WTC11 (cell line): ENCODE results near the gene SLC8A3. TPM values are rescaled to one million over a fixed set of nuclear protein-coding genes. Genes with fewer than 3 reads are reported as not detected.

ENCODE experiments used
- ATAC-seq: fragments of 200-7000 bp; cut with Tn5 transposase; 2 replicates; pipeline ENCODE4 v1.10.0; 2021; ENCODE audit warnings: mild to moderate bottlenecking, moderate library complexity
- CTCF ChIA-PET: fragments of 300-600 bp; sonication (Branson Sonifier 250); formaldehyde crosslinking; loops from one replicate; lab custom pipeline; 2021; ENCODE audit warnings: antibody characterized with exemption; lab: Charles Lee
- POLR2A ChIA-PET: fragments of 350-600 bp; sonication (Branson Sonifier 250); formaldehyde crosslinking; loops from one replicate; lab custom pipeline; 2021; ENCODE audit warnings: antibody characterized with exemption; lab: Charles Lee
- DNase-seq: peaks from one replicate; pipeline ENCODE4 v3.0.0; 2021; ENCODE audit warnings: low spot score
- H3K27ac Mint-ChIP-seq: 2 replicates; pipeline ENCODE4 v1.8.0; 2021; ENCODE audit warnings: mixed read lengths
- H3K27me3 Mint-ChIP-seq: 2 replicates; pipeline ENCODE4 v1.8.0; 2021; ENCODE audit warnings: low read depth, mild to moderate bottlenecking, moderate library complexity, mixed read lengths
- H3K36me3 Mint-ChIP-seq: 2 replicates; pipeline ENCODE4 v1.8.0; 2021; ENCODE audit warnings: mixed read lengths
- H3K4me1 Mint-ChIP-seq: 2 replicates; pipeline ENCODE4 v1.8.0; 2022; ENCODE audit warnings: mixed read lengths
- H3K4me3 Mint-ChIP-seq: 2 replicates; pipeline ENCODE4 v1.8.0; 2021; ENCODE audit warnings: mild to moderate bottlenecking, moderate library complexity, mixed read lengths
- H3K9me3 Mint-ChIP-seq: 2 replicates; pipeline ENCODE4 v1.8.0; 2021; ENCODE audit warnings: mixed read lengths
- ARID4B ChIP-seq: sonication (generic); formaldehyde crosslinking; IDR thresholded peaks from 2 replicates; pipeline ENCODE4 v1.8.0; 2023; ENCODE audit warnings: missing genetic modification reagents, mild to moderate bottlenecking, borderline replicate concordance
- CBFB ChIP-seq: sonication (generic); formaldehyde crosslinking; IDR thresholded peaks from 2 replicates; pipeline ENCODE4 v1.8.1; 2022; ENCODE audit warnings: mild to moderate bottlenecking, low read depth, missing genetic modification reagents
- CREM ChIP-seq: sonication (generic); formaldehyde crosslinking; IDR thresholded peaks from 2 replicates; pipeline ENCODE4 v1.8.1; 2022; ENCODE audit warnings: mild to moderate bottlenecking, missing genetic modification reagents, moderate library complexity
- CTCF ChIP-seq: fragments of 200-600 bp; IDR thresholded peaks from 2 replicates; pipeline ENCODE4 v1.8.0; 2022; ENCODE audit warnings: antibody characterized with exemption
- E2F5 ChIP-seq: sonication (generic); formaldehyde crosslinking; IDR thresholded peaks from 2 replicates; pipeline ENCODE4 v1.8.1; 2022; ENCODE audit warnings: mild to moderate bottlenecking, moderate library complexity, missing genetic modification reagents
- EMX1 ChIP-seq: fragments of 250-450 bp; sonication (Bioruptor Pico); IDR thresholded peaks from 2 replicates; pipeline ENCODE4 v1.8.0; 2021; ENCODE audit warnings: mild to moderate bottlenecking
- GABPB1 ChIP-seq: sonication (generic); formaldehyde crosslinking; IDR thresholded peaks from 2 replicates; pipeline ENCODE4 v1.8.1; 2023; ENCODE audit warnings: mild to moderate bottlenecking, missing genetic modification reagents
- JUN ChIP-seq: sonication (generic); formaldehyde crosslinking; IDR thresholded peaks from 2 replicates; pipeline ENCODE4 v1.8.0; 2023; ENCODE audit warnings: mild to moderate bottlenecking, missing genetic modification reagents
- KAT7 ChIP-seq: sonication (generic); formaldehyde crosslinking; IDR thresholded peaks from 2 replicates; pipeline ENCODE4 v1.8.1; 2023; ENCODE audit warnings: missing genetic modification reagents, mild to moderate bottlenecking, borderline replicate concordance
- MLX ChIP-seq: sonication (generic); formaldehyde crosslinking; IDR thresholded peaks from 2 replicates; pipeline ENCODE4 v1.8.1; 2023; ENCODE audit warnings: mild to moderate bottlenecking, missing genetic modification reagents, moderate library complexity
- MXD4 ChIP-seq: fragments of 250-450 bp; sonication (Bioruptor Pico); IDR thresholded peaks from 2 replicates; pipeline ENCODE4 v1.8.0; 2021; ENCODE audit warnings: mild to moderate bottlenecking, moderate library complexity, borderline replicate concordance
- MYBL2 ChIP-seq: sonication (generic); formaldehyde crosslinking; IDR thresholded peaks from 2 replicates; pipeline ENCODE4 v1.8.1; 2023; ENCODE audit warnings: mild to moderate bottlenecking, moderate library complexity, missing genetic modification reagents
- NFATC4 ChIP-seq: fragments of 250-450 bp; sonication (Bioruptor Pico); IDR thresholded peaks from 2 replicates; pipeline ENCODE4 v1.9.0; 2021; ENCODE audit warnings: mild to moderate bottlenecking
- NFE2L1 ChIP-seq: sonication (generic); formaldehyde crosslinking; IDR thresholded peaks from 2 replicates; pipeline ENCODE4 v1.8.1; 2023; ENCODE audit warnings: missing genetic modification reagents
- NR2C2 ChIP-seq: sonication (generic); formaldehyde crosslinking; IDR thresholded peaks from 2 replicates; pipeline ENCODE4 v1.8.0; 2022; ENCODE audit warnings: mild to moderate bottlenecking, missing genetic modification reagents
- NR3C1 ChIP-seq: sonication (generic); formaldehyde crosslinking; conservative IDR thresholded peaks from 2 replicates; pipeline ENCODE4 v1.8.1; 2023; ENCODE audit warnings: low read depth, mild to moderate bottlenecking, missing genetic modification reagents
- OVOL2 ChIP-seq: fragments of 250-450 bp; sonication (Bioruptor Pico); IDR thresholded peaks from 2 replicates; pipeline ENCODE4 v1.9.0; 2021; ENCODE audit warnings: mild to moderate bottlenecking, borderline replicate concordance
- PREB ChIP-seq: sonication (generic); formaldehyde crosslinking; IDR thresholded peaks from 2 replicates; pipeline ENCODE4 v1.8.1; 2022; ENCODE audit warnings: mild to moderate bottlenecking, missing genetic modification reagents, moderate library complexity, borderline replicate concordance
- TCF7 ChIP-seq: sonication (generic); formaldehyde crosslinking; IDR thresholded peaks from 2 replicates; pipeline ENCODE4 v1.8.0; 2022; ENCODE audit warnings: mild to moderate bottlenecking, low read depth, missing genetic modification reagents, moderate library complexity
- TEAD4 ChIP-seq: sonication (generic); formaldehyde crosslinking; IDR thresholded peaks from 2 replicates; pipeline ENCODE4 v1.8.0; 2022; ENCODE audit warnings: mild to moderate bottlenecking, missing genetic modification reagents
- ZNF121 ChIP-seq: sonication (generic); formaldehyde crosslinking; IDR thresholded peaks from 2 replicates; pipeline ENCODE4 v1.8.0; 2023; ENCODE audit warnings: missing genetic modification reagents
- ZNF396 ChIP-seq: fragments of 250-450 bp; sonication (Bioruptor Pico); IDR thresholded peaks from 2 replicates; pipeline ENCODE4 v1.8.0; 2021; ENCODE audit warnings: mild to moderate bottlenecking, moderate library complexity, borderline replicate concordance
- ZNF423 ChIP-seq: fragments of 250-450 bp; sonication (Bioruptor Pico); IDR thresholded peaks from 2 replicates; pipeline ENCODE4 v2.1.2; 2022; ENCODE audit warnings: mild to moderate bottlenecking, moderate library complexity
- total RNA-seq: library from RNA; stranded (reverse); gene quantifications from 3 replicates; pipeline ENCODE4 v1.2.3, GENCODE V29; 2021
- TF ChIP-seq, protein P1 (sequence below): sonication (generic); formaldehyde crosslinking; conservative IDR thresholded peaks from 2 replicates; pipeline ENCODE4 v1.8.1; 2023; ENCODE audit warnings: mild to moderate bottlenecking, low read depth, missing genetic modification reagents, moderate library complexity

SLC8A3 gene
- total RNA-seq, 1 experiment from 2014 or later, result 0.63 TPM

DNA sequence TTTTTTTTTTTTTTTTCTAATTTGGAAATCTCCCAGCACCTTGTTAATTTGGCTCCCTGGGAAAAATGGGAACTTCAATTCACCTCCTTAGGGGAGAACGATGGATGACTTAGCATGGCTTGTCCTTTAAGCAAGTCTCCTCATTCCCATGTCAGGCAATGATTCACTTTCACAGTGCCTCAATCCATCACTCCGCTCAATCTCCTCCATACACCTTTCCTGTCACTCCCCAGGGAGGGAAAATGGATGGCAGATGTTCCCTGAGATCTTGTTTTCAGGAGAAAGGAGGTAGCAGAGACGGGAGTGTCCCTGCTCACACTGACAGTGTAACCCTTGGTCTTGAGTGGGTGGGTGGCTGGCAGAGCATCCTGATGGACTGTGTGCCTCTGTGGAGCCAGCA, 51.0 kb downstream of the SLC8A3 start:
- peaks cover 7% of the 10 kb centered on the region for H3K4me1 Mint-ChIP-seq
- no peak for TF ChIP-seq ZNF121 (CRISPR knock-in tag)
- TF ChIP-seq NFE2L1 (CRISPR knock-in tag), result no peak
- TF ChIP-seq KAT7 (CRISPR knock-in tag), result no peak
- TF ChIP-seq TEAD4 (CRISPR knock-in tag), result no peak
- TF ChIP-seq MYBL2 (CRISPR knock-in tag), result no peak
- no peak for TF ChIP-seq MXD4 (CRISPR knock-in tag)
- TF ChIP-seq, all 79 proteins: peak for 0
- ChIA-PET POLR2A (no interaction called here), CTCF (no interaction called here)
- Mint-ChIP-seq H3K27me3 (no peaks in the 10 kb centered on the region), H3K27ac (no peak overlapping the region), H3K36me3 (no peaks in the 10 kb centered on the region), H3K9me3 (no peaks in the 10 kb centered on the region), H3K4me3 (no peak overlapping the region)
- DNase-seq (no peak), ATAC-seq (no peak)

- POLR2A ChIA-PET, result no interaction called here
- CTCF ChIA-PET, result interaction anchor here (1.3 kb wide), 1 partner anchor 60 kb away, joined by 3 read pairs; no protein-coding TSS in a partner anchor
- Mint-ChIP-seq H3K4me3 (no peak overlapping the region), H3K27ac (no peak overlapping the region), H3K9me3 (no peaks in the 10 kb centered on the region), H3K27me3 (no peaks in the 10 kb centered on the region), H3K36me3 (no peaks in the 10 kb centered on the region), H3K4me1 (peaks cover 5% of the 10 kb centered on the region; the same call in 1 of the 2 replicates)
- DNase-seq (no peak), ATAC-seq (no peak)
- no peak for TF ChIP-seq E2F5
- TF ChIP-seq NR3C1, result no peak
- no peak for TF ChIP-seq TCF7 (CRISPR knock-in tag)
- no peak for TF ChIP-seq GABPB1 (CRISPR knock-in tag)
- TF ChIP-seq CBFB (CRISPR knock-in tag), result no peak
- no peak for TF ChIP-seq NR2C2 (CRISPR knock-in tag)
- TF ChIP-seq PREB (CRISPR knock-in tag), result no peak
- TF ChIP-seq ZNF396, result no peak
- TF ChIP-seq ARID4B (CRISPR knock-in tag), result no peak
- no peak for TF ChIP-seq ZNF423
- TF ChIP-seq, protein P1, sequence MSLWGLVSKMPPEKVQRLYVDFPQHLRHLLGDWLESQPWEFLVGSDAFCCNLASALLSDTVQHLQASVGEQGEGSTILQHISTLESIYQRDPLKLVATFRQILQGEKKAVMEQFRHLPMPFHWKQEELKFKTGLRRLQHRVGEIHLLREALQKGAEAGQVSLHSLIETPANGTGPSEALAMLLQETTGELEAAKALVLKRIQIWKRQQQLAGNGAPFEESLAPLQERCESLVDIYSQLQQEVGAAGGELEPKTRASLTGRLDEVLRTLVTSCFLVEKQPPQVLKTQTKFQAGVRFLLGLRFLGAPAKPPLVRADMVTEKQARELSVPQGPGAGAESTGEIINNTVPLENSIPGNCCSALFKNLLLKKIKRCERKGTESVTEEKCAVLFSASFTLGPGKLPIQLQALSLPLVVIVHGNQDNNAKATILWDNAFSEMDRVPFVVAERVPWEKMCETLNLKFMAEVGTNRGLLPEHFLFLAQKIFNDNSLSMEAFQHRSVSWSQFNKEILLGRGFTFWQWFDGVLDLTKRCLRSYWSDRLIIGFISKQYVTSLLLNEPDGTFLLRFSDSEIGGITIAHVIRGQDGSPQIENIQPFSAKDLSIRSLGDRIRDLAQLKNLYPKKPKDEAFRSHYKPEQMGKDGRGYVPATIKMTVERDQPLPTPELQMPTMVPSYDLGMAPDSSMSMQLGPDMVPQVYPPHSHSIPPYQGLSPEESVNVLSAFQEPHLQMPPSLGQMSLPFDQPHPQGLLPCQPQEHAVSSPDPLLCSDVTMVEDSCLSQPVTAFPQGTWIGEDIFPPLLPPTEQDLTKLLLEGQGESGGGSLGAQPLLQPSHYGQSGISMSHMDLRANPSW, result no peak
- no peak for TF ChIP-seq MLX (CRISPR knock-in tag)
- no peak for TF ChIP-seq EMX1 (CRISPR knock-in tag)
- no peak for TF ChIP-seq JUN (CRISPR knock-in tag)
- no peak for TF ChIP-seq KAT7 (CRISPR knock-in tag)
- no peak for TF ChIP-seq OVOL2 (CRISPR knock-in tag)
- TF ChIP-seq NFATC4 (CRISPR knock-in tag), result no peak
- TF ChIP-seq CTCF, result no peak
- TF ChIP-seq CREM, result no peak
Observed at GRCh38 chr14:70133461-70133860, 55.3 kb downstream of the SLC8A3 start.
